Neural progenitor cell (in vitro differentiated cells): ENCODE measurements around the gene DEFB125.

ENCODE experiments used
- CTCF ChIP-seq: fragments of 200-600 bp; sonication (generic); IDR thresholded peaks from 2 replicates; pipeline ENCODE4 v1.5.1; 2017; ENCODE audit warnings: antibody characterized with exemption, mild to moderate bottlenecking
- EZH2phosphoT487 ChIP-seq: fragments of 200-600 bp; sonication (generic); IDR thresholded peaks from 2 replicates; pipeline ENCODE4 v1.6.1; 2017; ENCODE audit warnings: antibody characterized with exemption

DNA sequence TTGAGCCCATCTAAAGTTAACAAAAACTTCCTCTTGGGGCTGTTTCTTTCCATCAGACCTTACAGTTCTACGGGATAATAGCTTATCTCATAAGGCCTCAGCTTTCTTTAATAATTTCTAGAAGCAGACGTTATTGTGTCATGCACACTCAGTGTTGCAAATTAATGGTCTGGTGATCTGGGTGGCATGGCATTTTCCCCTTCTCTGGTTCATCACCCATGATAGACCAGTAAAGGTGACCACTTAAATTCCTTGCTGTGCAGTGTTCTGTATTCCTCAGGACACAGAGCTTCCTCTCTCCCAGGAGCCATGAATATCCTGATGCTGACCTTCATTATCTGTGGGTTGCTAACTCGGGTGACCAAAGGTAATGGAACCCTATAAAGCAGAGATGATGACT lies at the start of gene DEFB125:
- TF ChIP-seq CTCF (no peak), EZH2phosphoT487 (no peak)
